B cell (primary cell): ENCODE data around the gene CAMK2A.

Experiments
- EZH2 ChIP-seq: IDR thresholded peaks from 2 replicates; pipeline ENCODE4 v1.6.1; 2012; ENCODE audit warnings: borderline replicate concordance, low read depth, mild to moderate bottlenecking, moderate library complexity, low read length; ENCODE audit not compliant: insufficient read depth, poor library complexity, severe bottlenecking
- TF ChIP-seq, protein P1 (sequence below): fragments of 200-600 bp; IDR thresholded peaks from one replicate; pipeline ENCODE4 v1.8.0; 2022; ENCODE audit warnings: antibody characterized with exemption, mild to moderate bottlenecking

DNA sequence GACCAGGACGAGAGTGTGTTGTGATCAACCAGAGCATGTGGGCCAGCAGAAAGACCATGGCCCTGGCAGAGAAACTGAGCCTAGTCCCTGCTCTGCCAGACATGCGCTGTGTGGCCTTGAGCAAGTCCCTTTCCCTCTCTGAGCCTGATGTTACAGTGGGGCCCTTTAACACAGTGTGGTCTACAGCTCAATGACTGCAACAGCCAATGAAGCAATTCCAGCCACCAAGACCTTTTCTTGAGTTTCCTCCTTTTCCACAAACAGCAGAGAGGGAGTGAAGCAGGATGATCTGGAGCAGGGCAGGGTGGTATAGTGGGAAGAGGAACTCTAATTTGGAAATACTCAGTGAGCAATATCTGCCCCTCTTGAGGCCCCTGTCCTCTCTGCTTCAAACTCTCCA lies 38.9 kb upstream of the CAMK2A start:
- TF ChIP-seq, protein P1, sequence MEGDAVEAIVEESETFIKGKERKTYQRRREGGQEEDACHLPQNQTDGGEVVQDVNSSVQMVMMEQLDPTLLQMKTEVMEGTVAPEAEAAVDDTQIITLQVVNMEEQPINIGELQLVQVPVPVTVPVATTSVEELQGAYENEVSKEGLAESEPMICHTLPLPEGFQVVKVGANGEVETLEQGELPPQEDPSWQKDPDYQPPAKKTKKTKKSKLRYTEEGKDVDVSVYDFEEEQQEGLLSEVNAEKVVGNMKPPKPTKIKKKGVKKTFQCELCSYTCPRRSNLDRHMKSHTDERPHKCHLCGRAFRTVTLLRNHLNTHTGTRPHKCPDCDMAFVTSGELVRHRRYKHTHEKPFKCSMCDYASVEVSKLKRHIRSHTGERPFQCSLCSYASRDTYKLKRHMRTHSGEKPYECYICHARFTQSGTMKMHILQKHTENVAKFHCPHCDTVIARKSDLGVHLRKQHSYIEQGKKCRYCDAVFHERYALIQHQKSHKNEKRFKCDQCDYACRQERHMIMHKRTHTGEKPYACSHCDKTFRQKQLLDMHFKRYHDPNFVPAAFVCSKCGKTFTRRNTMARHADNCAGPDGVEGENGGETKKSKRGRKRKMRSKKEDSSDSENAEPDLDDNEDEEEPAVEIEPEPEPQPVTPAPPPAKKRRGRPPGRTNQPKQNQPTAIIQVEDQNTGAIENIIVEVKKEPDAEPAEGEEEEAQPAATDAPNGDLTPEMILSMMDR: no peak
- no peak for TF ChIP-seq EZH2
